ENCODE measurements around the gene PTMS. TPM values are rescaled to one million over a fixed set of nuclear protein-coding genes. Genes with fewer than 3 reads are reported as not detected.

The PTMS gene
- total RNA-seq, 2 experiments from 2014 or later: 7.8 to 9.8 TPM

DNA sequence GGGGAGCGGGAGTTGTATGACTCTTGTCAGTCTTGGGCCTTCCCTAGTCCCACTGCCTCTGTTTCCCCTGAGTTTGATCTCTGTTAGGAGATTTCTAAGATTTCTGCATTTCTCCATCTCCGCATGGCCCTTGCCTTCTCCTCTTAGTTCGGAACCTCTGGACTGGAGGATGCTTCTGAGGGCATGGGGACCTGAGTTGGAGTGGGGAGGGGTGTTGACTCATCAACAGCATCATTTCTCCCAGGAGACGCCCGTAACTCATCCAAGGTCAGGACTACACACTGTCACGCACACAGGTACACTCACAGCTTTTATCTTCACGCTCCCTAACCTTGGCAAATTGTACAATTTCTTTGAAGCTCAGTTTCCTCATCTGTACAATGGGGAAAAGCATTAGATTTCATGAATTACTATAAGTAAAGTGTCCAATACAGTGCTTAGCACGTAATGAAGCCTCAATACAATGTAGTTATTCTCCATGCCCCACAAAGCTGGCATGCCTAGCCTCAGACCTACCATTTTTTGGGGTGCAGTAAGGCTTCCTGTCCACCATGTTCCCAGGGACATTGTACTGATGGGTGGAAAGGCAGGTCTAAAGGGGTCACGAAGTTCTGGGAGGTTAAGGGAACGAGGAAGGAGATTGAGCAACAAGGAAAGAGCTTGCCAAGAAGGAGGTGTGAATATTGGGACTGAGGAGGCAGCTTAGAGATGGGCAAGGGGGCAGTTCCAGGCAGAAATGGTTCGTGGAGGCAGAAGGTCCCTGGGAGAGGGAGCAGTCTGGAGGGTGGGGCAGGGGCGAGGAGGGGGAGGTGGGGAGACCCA is 5.6 kb downstream of the PTMS start:
- no peaks in the 10 kb centered on the region for H3K9me3 ChIP-seq (ENCODE audit: low read length)
- ChIA-PET POLR2A (interaction anchor here (1.1 kb wide), 1 partner anchor 20 kb away, joined by 3 read pairs; no protein-coding TSS in a partner anchor), CTCF (ENCODE audit: unreplicated experiment) (interaction anchor here (0.6 to 1.3 kb wide), 2 partner anchors 18 to 149 kb away, joined by 3 to 4 read pairs; no protein-coding TSS in a partner anchor)
- no peak for DNase-seq (ENCODE audit: low spot score)
- H3K4me1 ChIP-seq (ENCODE audit: insufficient read depth, low read length, poor library complexity, severe bottlenecking): peaks cover 28% of the 10 kb centered on the region
- H3K79me2 ChIP-seq (ENCODE audit: insufficient read depth, low read depth, low read length): no peaks in the 10 kb centered on the region
- peak overlapping the region; percentile 11; the same call in 1 of the 2 replicates for H3K4me2 ChIP-seq (ENCODE audit: low read length)
- intact Hi-C loops (cut with micrococcal nuclease; ENCODE audit: unreplicated experiment): no loop called here
- H3K4me3 ChIP-seq (ENCODE audit: low read depth, low read length, poor library complexity, severe bottlenecking): no peak overlapping the region
- no peaks in the 10 kb centered on the region for H3K9me2 ChIP-seq (ENCODE audit: insufficient read depth, low read length)
- no TSS peak for BruUV-seq (replicated peaks)
- TF ChIP-seq, protein P1, sequence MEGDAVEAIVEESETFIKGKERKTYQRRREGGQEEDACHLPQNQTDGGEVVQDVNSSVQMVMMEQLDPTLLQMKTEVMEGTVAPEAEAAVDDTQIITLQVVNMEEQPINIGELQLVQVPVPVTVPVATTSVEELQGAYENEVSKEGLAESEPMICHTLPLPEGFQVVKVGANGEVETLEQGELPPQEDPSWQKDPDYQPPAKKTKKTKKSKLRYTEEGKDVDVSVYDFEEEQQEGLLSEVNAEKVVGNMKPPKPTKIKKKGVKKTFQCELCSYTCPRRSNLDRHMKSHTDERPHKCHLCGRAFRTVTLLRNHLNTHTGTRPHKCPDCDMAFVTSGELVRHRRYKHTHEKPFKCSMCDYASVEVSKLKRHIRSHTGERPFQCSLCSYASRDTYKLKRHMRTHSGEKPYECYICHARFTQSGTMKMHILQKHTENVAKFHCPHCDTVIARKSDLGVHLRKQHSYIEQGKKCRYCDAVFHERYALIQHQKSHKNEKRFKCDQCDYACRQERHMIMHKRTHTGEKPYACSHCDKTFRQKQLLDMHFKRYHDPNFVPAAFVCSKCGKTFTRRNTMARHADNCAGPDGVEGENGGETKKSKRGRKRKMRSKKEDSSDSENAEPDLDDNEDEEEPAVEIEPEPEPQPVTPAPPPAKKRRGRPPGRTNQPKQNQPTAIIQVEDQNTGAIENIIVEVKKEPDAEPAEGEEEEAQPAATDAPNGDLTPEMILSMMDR (conservative IDR thresholded peaks at IDR 0.05; ENCODE audit: low read length): no peak
- no peak for TF ChIP-seq EZH2phosphoT487 (IDR thresholded peaks at IDR 0.05; ENCODE audit: borderline replicate concordance, low read depth, low read length)
- H3K27ac ChIP-seq (ENCODE audit: low read depth, low read length, poor library complexity, severe bottlenecking): no peak overlapping the region
- no peaks in the 10 kb centered on the region for H3K36me3 ChIP-seq (ENCODE audit: insufficient read depth, low read length)
- no peaks in the 10 kb centered on the region for H4K20me1 ChIP-seq (ENCODE audit: insufficient read depth, low read length)
- H2AFZ ChIP-seq (ENCODE audit: low read length): 0 out of 2 replicates have a peak overlapping the region, but pooled peaks have one; percentile 16

DNA sequence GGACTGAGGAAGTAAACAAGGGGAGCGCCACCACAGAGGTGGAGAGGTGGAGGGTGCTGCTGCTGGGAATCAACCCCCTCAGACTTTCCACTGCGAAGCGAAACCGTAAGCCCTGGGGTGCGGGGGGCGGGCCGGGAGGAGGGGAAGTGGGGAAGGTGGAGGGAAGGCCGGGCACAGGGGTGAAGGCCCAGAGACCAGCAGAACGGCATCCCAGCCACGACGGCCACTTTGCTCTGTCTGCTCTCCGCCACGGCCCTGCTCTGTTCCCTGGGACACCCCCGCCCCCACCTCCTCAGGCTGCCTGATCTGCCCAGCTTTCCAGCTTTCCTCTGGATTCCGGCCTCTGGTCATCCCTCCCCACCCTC is 6.2 kb downstream of the PTMS start, which contains the start of gene LAG3:
TSS of gene LAG3 (plus strand) at position 190 of the 365 bp plus-strand sequence. CDS start 333 bp downstream, outside the sequence.
- BruUV-seq (replicated peaks): no TSS peak
- H3K36me3 ChIP-seq (ENCODE audit: insufficient read depth, low read length): no peaks in the 10 kb centered on the region
- no peak for TF ChIP-seq EZH2phosphoT487 (IDR thresholded peaks at IDR 0.05; ENCODE audit: borderline replicate concordance, low read depth, low read length)
- TF ChIP-seq, protein P1 (conservative IDR thresholded peaks at IDR 0.05; ENCODE audit: low read length): no peak
- H3K4me2 ChIP-seq (ENCODE audit: low read length): peak within 1 kb of the TSS; percentile 11
- H2AFZ ChIP-seq (ENCODE audit: low read length): peak within 1 kb of the TSS; percentile 16; the same call in 1 of the 2 replicates
- no peaks in the 10 kb centered on the region for H3K9me3 ChIP-seq (ENCODE audit: low read length)
- H3K9me2 ChIP-seq (ENCODE audit: insufficient read depth, low read length): no peaks in the 10 kb centered on the region
- H3K4me1 ChIP-seq (ENCODE audit: insufficient read depth, low read length, poor library complexity, severe bottlenecking): peaks cover 24% of the 10 kb centered on the region
- no peak within 1 kb of the TSS for H3K4me3 ChIP-seq (ENCODE audit: low read depth, low read length, poor library complexity, severe bottlenecking)
- H4K20me1 ChIP-seq (ENCODE audit: insufficient read depth, low read length): no peaks in the 10 kb centered on the region
- POLR2A ChIA-PET: no interaction called here
- CTCF ChIA-PET (ENCODE audit: unreplicated experiment): no interaction called here
- intact Hi-C loops (cut with micrococcal nuclease; ENCODE audit: unreplicated experiment): no loop called here
- no peak for DNase-seq (ENCODE audit: low spot score)
- H3K27ac ChIP-seq (ENCODE audit: low read depth, low read length, poor library complexity, severe bottlenecking): no peak within 1 kb of the TSS
- no peaks in the 10 kb centered on the region for H3K79me2 ChIP-seq (ENCODE audit: insufficient read depth, low read depth, low read length)
